GM12892 (cell line): Measurements from ENCODE around the gene FXYD3.

Experiments used
- POLR2A ChIP-seq: IDR thresholded peaks from 2 replicates; pipeline ENCODE4 v1.6.1; 2011; ENCODE audit warnings: low read depth, low read length, control low read depth
- POLR2AphosphoS5 ChIP-seq: IDR thresholded peaks from 2 replicates; pipeline ENCODE4 v1.6.1; 2011; ENCODE audit warnings: low read depth, low read length, control low read depth

GRCh38 chr19:35125270-35125717 is 9.7 kb downstream of the FXYD3 start:
- TF ChIP-seq POLR2AphosphoS5, result no peak
- TF ChIP-seq POLR2A, result no peak
